SK-N-SH treated with all-trans-retinoic acid at 6 μM for 48 hours (cell line): ENCODE data around the gene KRT39.

Experiments used
- ATAC-seq: fragments of 200-7000 bp; cut with Tn5 transposase; 3 replicates; pipeline ENCODE4 v1.9.1; 2020; ENCODE audit warnings: mild to moderate bottlenecking, moderate library complexity
- ARNTL ChIP-seq: fragments of 450-650 bp; formaldehyde crosslinking; IDR thresholded peaks from 2 replicates; pipeline ENCODE4 v1.5.0; 2020; ENCODE audit warnings: low read depth, mild to moderate bottlenecking, moderate library complexity, borderline replicate concordance
- BACH2 ChIP-seq: fragments of 250-450 bp; sonication (Bioruptor Pico); IDR thresholded peaks from 2 replicates; pipeline ENCODE4 v1.9.0; 2021; ENCODE audit warnings: mild to moderate bottlenecking, borderline replicate concordance
- CSDC2 ChIP-seq: fragments of 250-450 bp; sonication (Bioruptor Pico); IDR thresholded peaks from 2 replicates; pipeline ENCODE4 v1.5.0; 2020; ENCODE audit warnings: mild to moderate bottlenecking, moderate library complexity
- ESRRG ChIP-seq: fragments of 250-450 bp; sonication (Bioruptor Pico); IDR thresholded peaks from 2 replicates; pipeline ENCODE4 v1.6.1; 2021; ENCODE audit warnings: mild to moderate bottlenecking
- GLIS3 ChIP-seq: fragments of 250-450 bp; sonication (Bioruptor Pico); IDR thresholded peaks from 2 replicates; pipeline ENCODE4 v1.5.0; 2020; ENCODE audit warnings: mild to moderate bottlenecking, moderate library complexity
- ISL1 ChIP-seq: fragments of 250-450 bp; sonication (Bioruptor Pico); IDR thresholded peaks from 2 replicates; pipeline ENCODE4 v2.1.2; 2022; ENCODE audit warnings: mild to moderate bottlenecking, moderate library complexity
- OSR1 ChIP-seq: fragments of 250-450 bp; sonication (Bioruptor Pico); IDR thresholded peaks from 2 replicates; pipeline ENCODE4 v1.8.0; 2022; ENCODE audit warnings: moderate library complexity, mild to moderate bottlenecking, inconsistent platforms
- PPARA ChIP-seq: fragments of 250-450 bp; sonication (Bioruptor Pico); IDR thresholded peaks from 2 replicates; pipeline ENCODE4 v1.5.0; 2020; ENCODE audit warnings: mild to moderate bottlenecking, borderline replicate concordance
- RARB ChIP-seq: fragments of 250-450 bp; sonication (Bioruptor Pico); IDR thresholded peaks from 2 replicates; pipeline ENCODE4 v1.8.0; 2021; ENCODE audit warnings: mild to moderate bottlenecking, moderate library complexity
- SNAI2 ChIP-seq: fragments of 250-450 bp; sonication (Bioruptor Pico); IDR thresholded peaks from 2 replicates; pipeline ENCODE4 v1.5.0; 2020; ENCODE audit warnings: mild to moderate bottlenecking, moderate library complexity
- TCF4 ChIP-seq: fragments of 250-450 bp; sonication (Bioruptor Pico); IDR thresholded peaks from 2 replicates; pipeline ENCODE4 v1.8.0; 2021; ENCODE audit warnings: mild to moderate bottlenecking, moderate library complexity, borderline replicate concordance
- TOX ChIP-seq: fragments of 250-450 bp; sonication (Bioruptor Pico); IDR thresholded peaks from 2 replicates; pipeline ENCODE4 v1.8.0; 2021; ENCODE audit warnings: mild to moderate bottlenecking, moderate library complexity, borderline replicate concordance
- ZC3H10 ChIP-seq: fragments of 250-450 bp; sonication (Bioruptor Pico); IDR thresholded peaks from 2 replicates; pipeline ENCODE4 v1.5.1; 2021; ENCODE audit warnings: mild to moderate bottlenecking, moderate library complexity
- ZFP3 ChIP-seq: fragments of 250-450 bp; sonication (Bioruptor Pico); IDR thresholded peaks from 2 replicates; pipeline ENCODE4 v1.5.0; 2020; ENCODE audit warnings: mild to moderate bottlenecking, moderate library complexity
- ZFP30 ChIP-seq: fragments of 450-650 bp; formaldehyde crosslinking; IDR thresholded peaks from 2 replicates; pipeline ENCODE4 v1.5.0; 2022; ENCODE audit warnings: mild to moderate bottlenecking, moderate library complexity
- ZNF565 ChIP-seq: fragments of 450-650 bp; formaldehyde crosslinking; conservative IDR thresholded peaks from 2 replicates; pipeline ENCODE4 v1.5.0; 2020; ENCODE audit warnings: low read depth, mild to moderate bottlenecking, moderate library complexity
- ZNF70 ChIP-seq: fragments of 450-650 bp; formaldehyde crosslinking; IDR thresholded peaks from 2 replicates; pipeline ENCODE4 v1.5.0; 2020; ENCODE audit warnings: mild to moderate bottlenecking, moderate library complexity
- ZNF8 ChIP-seq: fragments of 450-650 bp; formaldehyde crosslinking; IDR thresholded peaks from 2 replicates; pipeline ENCODE4 v1.5.0; 2020; ENCODE audit warnings: mild to moderate bottlenecking, moderate library complexity
- TF ChIP-seq, protein P1 (sequence below): fragments of 250-450 bp; sonication (Bioruptor Pico); IDR thresholded peaks from 2 replicates; pipeline ENCODE4 v1.8.0; 2020; ENCODE audit warnings: mild to moderate bottlenecking, moderate library complexity, borderline replicate concordance
- TF ChIP-seq, protein P2 (sequence below): fragments of 250-450 bp; sonication (Bioruptor Pico); IDR thresholded peaks from 2 replicates; pipeline ENCODE4 v1.8.0; 2021; ENCODE audit warnings: low read depth, mild to moderate bottlenecking, moderate library complexity, borderline replicate concordance
- TF ChIP-seq, protein P3 (sequence below): fragments of 250-450 bp; sonication (Bioruptor Pico); IDR thresholded peaks from 2 replicates; pipeline ENCODE4 v1.5.1; 2020; ENCODE audit warnings: low read depth, mild to moderate bottlenecking, moderate library complexity
- TF ChIP-seq, protein P4 (sequence below): fragments of 250-450 bp; sonication (Bioruptor Pico); IDR thresholded peaks from 2 replicates; pipeline ENCODE4 v1.5.1; 2021; ENCODE audit warnings: mild to moderate bottlenecking, moderate library complexity

The KRT39 gene

DNA sequence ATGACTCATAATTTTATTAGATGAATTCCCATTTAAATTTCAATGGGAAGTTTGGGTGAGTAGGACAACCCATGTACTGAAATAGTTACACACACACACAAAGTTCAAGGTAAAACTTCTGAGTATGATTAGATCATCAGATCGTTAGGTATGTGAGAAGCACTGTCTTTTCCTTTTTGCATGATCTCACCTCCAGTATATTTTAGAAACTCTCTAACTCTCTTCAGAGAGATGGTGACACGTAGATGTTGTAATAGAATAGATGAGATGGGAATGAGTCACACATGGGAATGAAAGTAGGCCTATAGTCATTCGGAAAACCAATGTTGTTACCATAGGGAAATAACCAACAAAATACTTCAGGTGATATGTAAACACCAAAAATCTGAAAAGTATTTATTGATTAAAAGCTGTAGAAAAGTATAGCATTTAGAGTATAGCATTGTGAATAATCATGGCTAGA is 51.5 kb downstream of the KRT39 start:
- TF ChIP-seq ZFP30 (CRISPR knock-in tag) (no peak), TCF4 (no peak), ESRRG (CRISPR knock-in tag) (no peak), ZC3H10 (CRISPR knock-in tag) (no peak), SNAI2 (CRISPR knock-in tag) (no peak), GLIS3 (no peak), OSR1 (no peak), TOX (no peak), BACH2 (CRISPR knock-in tag) (no peak), ISL1 (no peak)
- TF ChIP-seq, protein P1, sequence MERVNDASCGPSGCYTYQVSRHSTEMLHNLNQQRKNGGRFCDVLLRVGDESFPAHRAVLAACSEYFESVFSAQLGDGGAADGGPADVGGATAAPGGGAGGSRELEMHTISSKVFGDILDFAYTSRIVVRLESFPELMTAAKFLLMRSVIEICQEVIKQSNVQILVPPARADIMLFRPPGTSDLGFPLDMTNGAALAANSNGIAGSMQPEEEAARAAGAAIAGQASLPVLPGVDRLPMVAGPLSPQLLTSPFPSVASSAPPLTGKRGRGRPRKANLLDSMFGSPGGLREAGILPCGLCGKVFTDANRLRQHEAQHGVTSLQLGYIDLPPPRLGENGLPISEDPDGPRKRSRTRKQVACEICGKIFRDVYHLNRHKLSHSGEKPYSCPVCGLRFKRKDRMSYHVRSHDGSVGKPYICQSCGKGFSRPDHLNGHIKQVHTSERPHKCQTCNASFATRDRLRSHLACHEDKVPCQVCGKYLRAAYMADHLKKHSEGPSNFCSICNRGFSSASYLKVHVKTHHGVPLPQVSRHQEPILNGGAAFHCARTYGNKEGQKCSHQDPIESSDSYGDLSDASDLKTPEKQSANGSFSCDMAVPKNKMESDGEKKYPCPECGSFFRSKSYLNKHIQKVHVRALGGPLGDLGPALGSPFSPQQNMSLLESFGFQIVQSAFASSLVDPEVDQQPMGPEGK (CRISPR knock-in tag) = no peak
- TF ChIP-seq, protein P2, sequence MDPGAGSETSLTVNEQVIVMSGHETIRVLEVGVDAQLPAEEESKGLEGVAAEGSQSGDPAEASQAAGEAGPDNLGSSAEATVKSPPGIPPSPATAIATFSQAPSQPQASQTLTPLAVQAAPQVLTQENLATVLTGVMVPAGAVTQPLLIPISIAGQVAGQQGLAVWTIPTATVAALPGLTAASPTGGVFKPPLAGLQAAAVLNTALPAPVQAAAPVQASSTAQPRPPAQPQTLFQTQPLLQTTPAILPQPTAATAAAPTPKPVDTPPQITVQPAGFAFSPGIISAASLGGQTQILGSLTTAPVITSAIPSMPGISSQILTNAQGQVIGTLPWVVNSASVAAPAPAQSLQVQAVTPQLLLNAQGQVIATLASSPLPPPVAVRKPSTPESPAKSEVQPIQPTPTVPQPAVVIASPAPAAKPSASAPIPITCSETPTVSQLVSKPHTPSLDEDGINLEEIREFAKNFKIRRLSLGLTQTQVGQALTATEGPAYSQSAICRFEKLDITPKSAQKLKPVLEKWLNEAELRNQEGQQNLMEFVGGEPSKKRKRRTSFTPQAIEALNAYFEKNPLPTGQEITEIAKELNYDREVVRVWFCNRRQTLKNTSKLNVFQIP (CRISPR knock-in tag) = no peak
- ATAC-seq = peak; percentile 41; the same call in 2 of the 3 replicates

DNA sequence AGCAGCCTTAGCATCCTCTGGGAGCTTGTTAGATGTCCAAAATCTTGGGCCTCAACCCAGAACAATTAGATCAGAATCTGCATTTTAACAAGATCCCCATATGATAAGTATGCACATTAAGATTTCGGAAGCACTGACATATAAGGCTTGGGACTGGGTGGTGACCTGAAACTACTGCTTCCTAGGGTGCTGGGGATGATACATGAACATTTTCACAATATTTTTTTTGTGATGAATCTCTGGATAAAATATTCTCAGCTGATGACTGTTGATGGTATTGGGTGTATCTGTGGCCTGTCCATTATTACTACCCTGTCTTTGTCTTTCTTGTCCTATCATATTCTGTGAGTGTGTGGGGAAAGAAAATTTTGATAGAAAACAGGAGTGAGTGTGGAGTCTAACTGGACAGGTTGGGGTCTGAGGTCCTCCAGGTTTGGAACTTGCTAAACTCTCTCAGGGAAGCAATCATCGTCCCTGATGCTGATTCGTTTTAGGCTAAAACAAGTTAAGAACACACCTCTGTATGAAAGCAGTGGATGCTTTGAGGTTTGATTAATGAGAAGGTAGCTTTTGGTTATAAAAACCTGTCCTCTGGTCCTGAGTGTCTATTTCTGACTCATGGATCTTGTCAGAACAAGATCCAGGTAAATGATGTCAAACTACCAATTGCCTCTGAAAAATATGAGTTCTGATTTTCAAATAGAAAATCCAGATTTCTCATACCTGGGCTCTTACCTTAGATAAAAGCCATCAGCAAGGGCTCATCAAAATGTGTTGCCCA is 52.5 kb downstream of the KRT39 start:
- ATAC-seq = no peak
- TF ChIP-seq ZFP30 (CRISPR knock-in tag) = no peak
- no peak for TF ChIP-seq ISL1
- TF ChIP-seq ZNF8 (CRISPR knock-in tag) = no peak
- no peak for TF ChIP-seq RARB (CRISPR knock-in tag)
- TF ChIP-seq ZNF565 = no peak
- no peak for TF ChIP-seq ZC3H10 (CRISPR knock-in tag)

DNA sequence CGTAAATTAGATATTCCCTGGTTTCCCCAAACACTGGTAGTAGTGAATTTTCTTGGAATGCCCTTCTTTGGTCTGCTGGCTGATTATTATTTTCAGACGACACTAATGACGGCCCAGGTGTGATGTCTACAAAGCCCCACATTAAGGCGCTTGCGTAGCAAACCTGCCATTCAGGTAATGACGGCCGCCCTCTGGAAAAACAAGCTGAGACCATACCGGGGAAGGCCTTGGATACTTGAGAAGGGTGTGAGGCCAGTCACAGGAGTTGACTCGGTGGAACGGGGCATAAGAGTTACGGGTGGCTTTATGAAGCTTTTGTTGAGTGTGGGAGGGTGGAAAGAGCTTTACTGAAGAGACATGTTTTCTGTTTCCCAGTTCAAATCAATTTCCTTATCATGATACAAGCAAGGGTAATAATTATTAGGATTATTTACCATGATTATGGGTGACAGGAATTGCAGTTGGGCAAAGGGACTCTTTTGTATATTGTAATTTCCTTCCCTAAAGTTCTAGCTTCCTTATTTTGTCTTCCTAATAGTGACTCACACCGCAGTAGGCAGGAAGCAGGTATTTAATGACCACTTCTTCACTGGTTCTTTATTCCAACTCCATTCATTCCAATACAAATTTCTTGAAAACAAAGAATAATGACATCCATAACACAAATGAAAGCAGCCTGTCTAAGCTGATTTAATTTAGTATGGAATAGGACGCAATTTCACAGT is 54.1 kb downstream of the KRT39 start:
- TF ChIP-seq PPARA (CRISPR knock-in tag) (no peak), ZFP30 (CRISPR knock-in tag) (no peak), CSDC2 (CRISPR knock-in tag) (no peak), TCF4 (no peak), GLIS3 (no peak), ARNTL (CRISPR knock-in tag) (no peak), OSR1 (no peak), ZFP3 (no peak), ZNF70 (no peak), TOX (no peak), SNAI2 (CRISPR knock-in tag) (no peak), ZC3H10 (CRISPR knock-in tag) (no peak)
- TF ChIP-seq, protein P2 (CRISPR knock-in tag) = no peak
- TF ChIP-seq, protein P3, sequence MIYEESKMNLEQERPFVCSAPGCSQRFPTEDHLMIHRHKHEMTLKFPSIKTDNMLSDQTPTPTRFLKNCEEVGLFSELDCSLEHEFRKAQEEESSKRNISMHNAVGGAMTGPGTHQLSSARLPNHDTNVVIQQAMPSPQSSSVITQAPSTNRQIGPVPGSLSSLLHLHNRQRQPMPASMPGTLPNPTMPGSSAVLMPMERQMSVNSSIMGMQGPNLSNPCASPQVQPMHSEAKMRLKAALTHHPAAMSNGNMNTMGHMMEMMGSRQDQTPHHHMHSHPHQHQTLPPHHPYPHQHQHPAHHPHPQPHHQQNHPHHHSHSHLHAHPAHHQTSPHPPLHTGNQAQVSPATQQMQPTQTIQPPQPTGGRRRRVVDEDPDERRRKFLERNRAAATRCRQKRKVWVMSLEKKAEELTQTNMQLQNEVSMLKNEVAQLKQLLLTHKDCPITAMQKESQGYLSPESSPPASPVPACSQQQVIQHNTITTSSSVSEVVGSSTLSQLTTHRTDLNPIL (CRISPR knock-in tag) = no peak
- TF ChIP-seq, protein P4, sequence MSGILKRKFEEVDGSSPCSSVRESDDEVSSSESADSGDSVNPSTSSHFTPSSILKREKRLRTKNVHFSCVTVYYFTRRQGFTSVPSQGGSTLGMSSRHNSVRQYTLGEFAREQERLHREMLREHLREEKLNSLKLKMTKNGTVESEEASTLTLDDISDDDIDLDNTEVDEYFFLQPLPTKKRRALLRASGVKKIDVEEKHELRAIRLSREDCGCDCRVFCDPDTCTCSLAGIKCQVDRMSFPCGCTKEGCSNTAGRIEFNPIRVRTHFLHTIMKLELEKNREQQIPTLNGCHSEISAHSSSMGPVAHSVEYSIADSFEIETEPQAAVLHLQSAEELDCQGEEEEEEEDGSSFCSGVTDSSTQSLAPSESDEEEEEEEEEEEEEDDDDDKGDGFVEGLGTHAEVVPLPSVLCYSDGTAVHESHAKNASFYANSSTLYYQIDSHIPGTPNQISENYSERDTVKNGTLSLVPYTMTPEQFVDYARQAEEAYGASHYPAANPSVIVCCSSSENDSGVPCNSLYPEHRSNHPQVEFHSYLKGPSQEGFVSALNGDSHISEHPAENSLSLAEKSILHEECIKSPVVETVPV (CRISPR knock-in tag) = no peak
- TF ChIP-seq, all 23 proteins: peak for 0
- ATAC-seq = no peak
